Measurements from ENCODE around the gene NFATC1.

Gene NFATC1

GRCh38 chr18:79458917-79459803, 63.4 kb downstream of the NFATC1 start:
- Histone ChIP-seq H3K27ac (peak overlapping the region; percentile 42 to 78), H3K4me3 (peak overlapping the region; percentile 59)
- no peak for TF ChIP-seq CTCF (IDR thresholded peaks at IDR 0.05)
- DNase-seq (ENCODE audit: low spot score), result no peak

DNA sequence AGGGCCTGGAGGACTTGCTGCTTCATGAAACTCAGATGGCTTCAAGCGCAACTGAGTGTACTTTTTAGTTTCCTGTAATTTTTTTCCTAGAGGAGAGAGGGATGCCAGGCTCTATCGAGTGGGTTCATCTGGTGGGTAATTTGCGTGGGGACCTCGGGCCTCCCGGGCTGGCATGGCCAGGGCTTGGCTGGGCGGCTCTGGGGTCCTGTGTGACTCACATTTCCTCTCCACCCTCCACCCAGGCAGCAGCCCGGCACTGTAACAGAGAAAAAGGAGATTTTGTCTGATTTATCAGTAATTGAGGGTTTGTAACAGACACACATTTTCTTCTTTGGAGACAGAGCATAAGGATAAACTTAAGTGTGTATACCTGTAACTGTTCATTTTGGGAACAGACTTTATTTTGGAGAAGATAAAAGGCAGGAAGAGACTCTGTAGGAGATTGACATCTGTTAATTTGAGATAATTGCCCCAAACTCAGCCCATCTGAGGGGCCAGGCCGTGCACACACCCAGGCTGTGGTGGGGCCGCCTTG, 64.3 kb downstream of the NFATC1 start:
- no peak for DNase-seq (ENCODE audit: low spot score)
- Histone ChIP-seq H3K4me3 (no peak overlapping the region), H3K27ac (peak overlapping the region in 1 of 2 donors; percentile 37)
- no peak for TF ChIP-seq CTCF (IDR thresholded peaks at IDR 0.05)

- no peak for DNase-seq (ENCODE audit: low spot score)
- Histone ChIP-seq H3K4me3 (no peak overlapping the region), H3K27ac (peak overlapping the region in 1 of 2 donors; percentile 37)
- no peak for TF ChIP-seq CTCF (IDR thresholded peaks at IDR 0.05)
These were observed 65.0 kb downstream of the NFATC1 start for GRCh38 chr18:79460481-79461300.

GRCh38 chr18:79461627-79462026, 65.9 kb downstream of the NFATC1 start:
- no peak overlapping the region for H3K4me3 ChIP-seq
- DNase-seq (ENCODE audit: low spot score), result no peak
- no peak overlapping the region for H3K27ac ChIP-seq
- TF ChIP-seq CTCF (IDR thresholded peaks at IDR 0.05), result no peak

DNA sequence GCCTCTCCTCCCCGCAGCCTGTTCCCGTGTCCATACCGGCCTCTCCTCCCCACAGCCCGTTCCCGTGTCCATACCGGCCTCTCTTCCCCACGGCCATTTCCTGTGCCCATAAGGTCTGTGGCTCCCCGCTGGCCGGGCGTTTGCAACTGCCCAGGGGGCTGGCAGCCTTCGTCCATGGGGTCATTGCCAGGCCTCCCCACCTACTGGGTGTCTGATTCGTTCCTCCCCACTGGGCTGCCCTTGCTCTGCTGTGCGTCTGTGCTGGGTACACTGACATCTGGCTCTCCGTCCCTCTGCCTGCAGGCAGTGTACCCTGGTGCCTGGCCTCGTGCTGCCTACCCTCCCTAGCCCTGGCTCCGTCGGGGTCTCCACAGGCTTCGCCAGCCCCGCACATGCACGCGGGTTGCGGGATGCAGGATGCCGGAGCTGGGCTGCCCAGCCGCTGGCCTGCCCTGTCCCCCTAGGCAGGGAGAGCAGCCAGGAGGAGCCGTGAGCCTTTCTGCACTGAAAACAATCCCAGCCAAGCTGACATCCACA, 67.8 kb downstream of the NFATC1 start:
- DNase-seq (ENCODE audit: low spot score), result no peak
- no peak for TF ChIP-seq CTCF (IDR thresholded peaks at IDR 0.05)

GRCh38 chr18:79465392-79465991, 69.8 kb downstream of the NFATC1 start:
- no peak for DNase-seq (ENCODE audit: low spot score)
- no peak for TF ChIP-seq CTCF (IDR thresholded peaks at IDR 0.05)

More for the DNA sequence above, 67.8 kb downstream of the NFATC1 start:
- no peak overlapping the region for H3K27ac ChIP-seq
- no peak overlapping the region for H3K4me3 ChIP-seq

More at GRCh38 chr18:79465392-79465991, 69.8 kb downstream of the NFATC1 start:
- H3K27ac ChIP-seq, result peak overlapping the region in 1 of 2 donors; percentile 3
- no peak overlapping the region for H3K4me3 ChIP-seq

All from coronary artery (tissue), 2 donors.